ENCODE results near the gene DEFB126. TPM values are rescaled to one million over a fixed set of nuclear protein-coding genes. Genes with fewer than 3 reads are reported as not detected.
"Not testable (repeated sequence)": the region's sequence is repeated elsewhere in the genome, so short reads cannot be mapped to it uniquely, and the experiment has no call there.

The DEFB126 gene, protein sequence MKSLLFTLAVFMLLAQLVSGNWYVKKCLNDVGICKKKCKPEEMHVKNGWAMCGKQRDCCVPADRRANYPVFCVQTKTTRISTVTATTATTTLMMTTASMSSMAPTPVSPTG
- total RNA-seq: not detected

GRCh38 chr20:142290-142689 lies at the start of gene DEFB126:
TSS of gene DEFB126 (plus strand) at chr20:142590. CDS start at chr20:142629, 39 bp downstream.
- DNase-seq: no peak

- no peak for DNase-seq
These were observed 48.7 kb upstream of the DEFB126 start for GRCh38 chr20:93641-94040.

- no peak for DNase-seq
These were observed 47.2 kb upstream of the DEFB126 start for GRCh38 chr20:95215-95614.

DNA sequence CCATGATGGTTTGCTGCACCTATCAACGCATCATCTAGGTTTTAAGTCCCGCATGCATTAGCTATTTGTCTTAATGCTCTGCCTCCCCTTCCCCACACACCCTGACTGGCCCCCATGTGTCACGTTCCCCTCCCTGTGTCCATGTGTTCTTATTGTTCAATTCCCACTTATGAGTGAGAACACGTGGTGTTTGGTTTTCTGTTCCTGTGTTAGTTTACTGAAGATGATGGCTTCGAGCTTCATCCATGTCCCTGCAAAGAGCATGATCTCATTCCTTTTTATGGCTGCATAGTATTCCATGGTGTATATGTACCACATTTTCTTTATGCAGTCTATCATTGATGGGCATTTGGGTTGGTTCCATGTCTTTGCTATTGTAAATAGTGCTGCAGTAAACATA lies 44.7 kb upstream of the DEFB126 start:
- not testable (repeated sequence) for DNase-seq

DNA sequence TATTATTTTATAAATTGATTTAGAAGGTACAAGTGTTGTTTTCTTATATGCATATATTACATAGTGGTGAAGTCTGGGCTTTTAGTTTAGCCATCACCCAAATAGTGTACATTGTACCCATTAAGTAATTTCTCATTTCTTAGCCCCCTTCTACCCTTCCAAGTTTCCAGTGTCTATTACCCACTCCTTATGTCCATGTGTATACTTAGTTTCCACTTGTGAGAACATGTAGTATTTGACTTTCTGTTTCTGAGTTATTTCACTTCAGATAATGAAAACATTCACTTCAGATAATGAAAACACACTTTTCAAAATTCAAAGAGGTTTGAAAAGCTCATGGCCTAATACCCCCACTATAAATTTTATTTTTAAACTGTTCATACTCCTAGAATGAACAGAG lies 40.4 kb upstream of the DEFB126 start:
- DNase-seq: no peak

DNA sequence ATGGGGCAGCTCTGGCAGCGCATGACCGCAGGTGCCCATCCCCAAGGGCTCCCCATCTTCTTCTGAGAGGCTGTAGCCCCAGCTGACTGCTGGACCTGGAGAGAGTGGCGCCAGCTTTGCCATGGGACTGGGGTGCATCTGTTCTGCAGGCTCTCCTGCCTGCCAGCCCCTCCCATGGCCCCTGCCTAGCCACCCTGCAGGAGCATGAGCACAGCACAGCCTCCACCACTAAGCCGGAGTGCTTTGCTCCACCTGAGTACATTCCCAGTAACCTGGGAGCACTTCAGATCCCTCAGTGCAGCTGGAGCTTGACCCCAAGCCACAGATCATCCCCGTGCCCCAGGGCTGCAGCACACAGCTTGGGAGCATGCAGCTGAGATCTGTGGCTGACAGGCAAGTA lies 38.9 kb upstream of the DEFB126 start:
- no peak for DNase-seq

DNA sequence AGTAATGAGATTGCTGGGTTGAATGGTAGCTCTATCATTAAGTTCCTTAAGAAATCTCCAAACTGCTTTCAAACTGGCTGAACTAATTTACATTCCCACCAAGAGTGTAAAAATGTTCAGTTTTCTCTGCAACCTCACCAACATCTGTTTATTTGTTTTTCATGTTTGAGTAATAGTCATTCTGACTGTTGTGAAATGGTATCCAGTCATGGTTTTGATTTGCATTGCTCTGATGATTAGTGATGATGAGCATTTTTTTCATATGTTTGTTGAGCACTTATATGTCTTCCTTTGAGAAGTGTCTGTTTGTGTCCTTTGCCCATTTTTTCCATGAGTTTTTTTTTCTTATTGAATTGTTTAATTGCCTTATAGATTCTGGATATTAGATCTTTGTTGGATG lies 30.0 kb upstream of the DEFB126 start:
- no peak for DNase-seq

- no peak for DNase-seq
These were observed 24.9 kb upstream of the DEFB126 start for GRCh38 chr20:117518-117917.

DNA sequence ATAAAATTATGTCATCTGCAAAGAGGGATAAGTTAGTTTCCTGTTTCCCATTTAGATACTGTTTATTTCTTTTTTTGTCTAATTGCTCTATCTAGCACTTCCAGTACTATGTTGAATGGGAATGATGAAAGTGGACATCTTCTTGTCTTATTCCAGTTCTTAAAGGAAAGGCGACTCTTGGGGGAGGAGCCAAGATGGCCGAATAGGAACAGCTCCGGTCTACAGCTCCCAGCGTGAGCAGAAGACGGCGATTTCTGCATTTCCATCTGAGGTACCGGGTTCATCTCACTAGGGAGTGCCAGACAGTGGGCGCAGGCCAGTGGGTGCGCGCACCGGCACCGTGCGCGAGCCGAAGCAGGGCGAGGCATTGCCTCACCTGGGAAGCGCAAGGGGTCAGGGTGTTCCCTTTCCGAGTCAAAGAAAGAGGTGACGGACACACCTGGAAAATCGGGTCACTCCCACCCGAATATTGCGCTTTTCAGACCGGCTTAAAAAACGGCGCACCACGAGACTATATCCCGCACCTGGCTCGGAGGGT lies 12.5 kb upstream of the DEFB126 start:
- DNase-seq: not testable (repeated sequence)

DNA sequence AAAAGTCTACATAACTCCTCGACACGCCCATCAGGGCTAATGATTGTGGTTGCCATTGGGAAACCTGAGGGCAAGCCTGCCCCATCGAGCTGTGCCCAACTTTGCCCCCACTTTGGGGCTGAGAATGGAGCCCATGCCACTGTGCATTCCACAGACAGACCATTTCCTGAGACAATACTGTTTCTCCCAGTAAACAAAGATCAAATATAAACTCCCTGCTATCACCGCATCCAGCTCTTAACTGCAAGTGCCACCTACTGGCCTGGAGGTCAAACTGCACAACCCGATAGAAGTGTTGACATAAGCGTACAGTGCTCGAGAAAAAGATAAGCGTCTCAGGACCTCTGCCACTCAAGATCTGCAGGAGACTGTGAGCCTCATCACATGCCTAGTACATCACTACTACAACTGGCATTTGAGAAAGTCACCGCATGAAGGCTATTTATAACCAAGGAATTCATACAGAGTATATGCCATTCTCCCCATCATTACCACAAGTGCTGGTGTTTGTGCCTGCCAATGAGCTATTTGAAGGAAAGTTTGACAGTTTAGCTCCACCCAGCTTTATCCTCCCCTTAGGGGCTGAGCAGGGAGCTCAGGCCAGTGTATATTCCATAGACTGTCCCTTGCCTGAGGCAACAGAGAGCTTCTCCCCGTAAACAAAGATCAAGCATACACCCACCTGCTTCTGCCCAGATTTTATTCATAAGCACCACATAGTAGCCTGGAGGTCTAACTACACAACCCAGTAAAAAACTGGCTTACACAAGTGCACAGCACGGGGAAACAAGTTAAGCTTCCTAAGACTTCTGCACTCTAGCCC lies 4.5 kb upstream of the DEFB126 start:
- DNase-seq: no peak

DNA sequence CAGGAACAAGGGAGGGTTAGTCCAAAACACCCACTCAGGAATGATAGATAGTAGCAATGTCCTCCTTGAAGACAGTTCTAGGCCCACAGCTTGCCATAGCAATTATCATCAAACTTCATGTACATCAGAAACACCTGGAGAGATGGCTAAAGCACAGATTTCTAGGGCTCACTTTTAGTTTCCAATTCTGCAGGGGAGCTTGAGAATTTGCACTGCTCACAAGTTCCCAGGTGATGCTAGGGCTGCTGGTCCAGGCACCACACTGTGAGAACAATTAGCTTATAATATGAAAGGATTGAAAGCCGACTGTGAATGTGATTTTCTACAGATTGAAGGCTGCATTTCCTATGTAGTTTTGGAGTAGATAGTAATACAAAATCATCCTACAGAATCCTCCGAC lies 3.5 kb downstream of the DEFB126 start:
- no peak for DNase-seq

DNA sequence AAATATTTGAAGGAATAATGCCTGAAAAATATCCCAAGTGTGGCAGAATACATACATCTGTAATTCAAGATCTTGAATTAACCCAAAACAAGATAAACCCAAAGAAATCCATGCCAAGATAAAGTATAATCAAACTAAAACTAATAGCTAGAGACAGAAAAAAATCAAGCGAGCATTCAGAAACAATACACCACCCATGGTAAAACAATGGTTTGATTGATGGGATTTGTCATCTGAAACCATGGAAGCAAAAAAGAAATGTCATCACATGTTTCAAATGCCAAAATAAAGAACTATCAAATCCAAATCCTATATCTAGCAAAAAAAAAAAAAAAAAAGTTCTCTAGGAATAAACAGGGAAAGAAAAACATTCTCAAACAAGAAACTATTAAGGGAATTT lies 9.7 kb downstream of the DEFB126 start:
- no peak for DNase-seq

GRCh38 chr20:157154-157553 lies 14.8 kb downstream of the DEFB126 start, which contains the start of gene DEFB127:
TSS of gene DEFB127 (plus strand) at chr20:157454. CDS start at chr20:157545, 91 bp downstream.
- no peak for DNase-seq

- no peak for DNase-seq
These were observed 22.2 kb downstream of the DEFB126 start for GRCh38 chr20:164618-165017.

DNA sequence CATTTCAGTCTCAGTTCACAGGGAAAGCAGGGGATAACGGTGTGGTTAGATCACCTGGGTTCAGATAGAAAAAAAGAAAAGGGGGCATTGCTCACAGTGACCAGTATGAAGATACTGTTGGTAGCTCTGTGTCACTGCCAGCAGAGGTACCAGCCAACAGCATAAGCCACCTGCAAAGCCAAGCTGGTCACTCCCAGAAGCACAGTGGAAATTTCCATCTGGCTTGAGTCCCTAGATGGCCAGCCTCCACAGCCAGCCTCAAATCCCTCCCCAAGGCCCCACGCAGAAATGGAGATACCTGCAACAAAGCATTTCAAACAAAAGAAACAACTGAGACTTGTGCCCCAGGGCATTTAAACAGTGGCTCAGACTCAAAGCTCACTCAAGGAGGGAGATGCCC lies 26.5 kb downstream of the DEFB126 start:
- no peak for DNase-seq

GRCh38 chr20:184288-184687 lies 41.9 kb downstream of the DEFB126 start:
- no peak for DNase-seq

DNA sequence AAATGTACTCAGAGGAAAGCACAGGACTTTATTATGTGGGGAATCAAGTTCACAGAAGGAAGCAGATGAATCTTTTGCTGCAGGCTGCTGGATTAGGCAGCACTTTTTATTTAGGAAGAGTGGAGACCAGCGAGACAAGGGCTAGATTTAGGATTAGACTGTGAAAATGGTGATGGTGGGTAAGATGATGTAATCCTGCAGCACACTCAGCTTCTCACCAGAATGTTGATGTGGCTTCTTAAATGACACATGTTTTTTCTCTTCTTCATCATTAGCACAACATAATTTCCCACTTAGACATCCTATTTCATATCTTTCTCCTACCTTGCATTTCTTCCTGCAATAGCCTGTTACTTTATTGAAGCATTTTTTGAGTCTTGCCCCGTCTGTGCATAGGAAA lies 45.3 kb downstream of the DEFB126 start:
- DNase-seq: no peak

GRCh38 chr20:189611-190010 lies 47.2 kb downstream of the DEFB126 start, which contains the start of gene DEFB128:
TSS of gene DEFB128 (minus strand) at chr20:189711. CDS start at chr20:189623, 88 bp downstream.
- no peak for DNase-seq

Other genes with a start within 250 kb of the DEFB126 start
- gene DEFB125, start 54.9 kb upstream of the DEFB126 start, total RNA-seq: not detected
- gene DEFB127, start 14.9 kb downstream of the DEFB126 start, total RNA-seq: not detected
- gene DEFB128, start 47.1 kb downstream of the DEFB126 start, total RNA-seq: not detected
- gene DEFB129, start 84.7 kb downstream of the DEFB126 start, total RNA-seq: not detected
- not detected for gene DEFB132, start 115.1 kb downstream of the DEFB126 start, total RNA-seq
- gene C20orf96, start 148.2 kb downstream of the DEFB126 start, total RNA-seq: 4.6 TPM
- gene ZCCHC3, start 155.0 kb downstream of the DEFB126 start, total RNA-seq: 20.7 TPM
- gene SOX12, start 183.0 kb downstream of the DEFB126 start, total RNA-seq: 3.6 TPM
- gene NRSN2, start 204.5 kb downstream of the DEFB126 start, total RNA-seq: 7.0 TPM
- gene TRIB3, start 238.2 kb downstream of the DEFB126 start, total RNA-seq: 3.7 TPM

All from skin of body (tissue), 2 donors.